GM12878 (cell line): Measurements from ENCODE around the gene TXNRD1.

Source experiments
- ASH2L ChIP-seq: fragments of 300-600, 200-600 bp; sonication (generic); IDR thresholded peaks from 2 replicates; pipeline ENCODE4 v1.6.1; 2017; ENCODE audit warnings: low read depth, mild to moderate bottlenecking, borderline replicate concordance
- CHD4 ChIP-seq: fragments of 200-600 bp; sonication (generic); IDR thresholded peaks from 2 replicates; pipeline ENCODE4 v1.6.1; 2016; ENCODE audit warnings: mild to moderate bottlenecking
- CTCF ChIP-seq, 3 experiments: IDR thresholded peaks in 2 of 3; conservative IDR thresholded peaks in 1 of 3; 2 replicates each; pipeline ENCODE4 v1.5.1; 2011; ENCODE audit warnings: low read depth in 3 of 3, low read length in 3 of 3, mild to moderate bottlenecking in 3 of 3, control low read depth in 2 of 3, moderate library complexity in 2 of 3, inconsistent platforms in 1 of 3, mixed read lengths in 1 of 3; ENCODE audit not compliant: control insufficient read depth in 2 of 3, insufficient read depth in 1 of 3; ENCODE audit errors: extremely low read depth in 1 of 3
- IKZF1 ChIP-seq: fragments of 450-650 bp; conservative IDR thresholded peaks from 2 replicates; pipeline ENCODE4 v1.6.1; 2017; ENCODE audit warnings: antibody characterized with exemption, mild to moderate bottlenecking
- MTA3 ChIP-seq: IDR thresholded peaks from 2 replicates; pipeline ENCODE4 v1.6.1; 2012; ENCODE audit warnings: low read length, inconsistent platforms, borderline replicate concordance
- NFYB ChIP-seq: IDR thresholded peaks from 2 replicates; pipeline ENCODE4 v1.6.1; 2011; ENCODE audit warnings: low read depth, mild to moderate bottlenecking, low read length, improper control_type of control experiment, moderate library complexity; ENCODE audit not compliant: insufficient read depth
- PBX3 ChIP-seq: IDR thresholded peaks from 2 replicates; pipeline ENCODE4 v1.6.1; 2011; ENCODE audit warnings: mild to moderate bottlenecking, low read depth, low read length, moderate library complexity; ENCODE audit not compliant: insufficient replicate concordance
- SMAD1 ChIP-seq: fragments of 450-650 bp; IDR thresholded peaks from 2 replicates; pipeline ENCODE4 v1.6.1; 2018; ENCODE audit warnings: mild to moderate bottlenecking, low read depth; ENCODE audit not compliant: partially characterized antibody
- ZNF687 ChIP-seq: fragments of 450-650 bp; IDR thresholded peaks from 2 replicates; pipeline ENCODE4 v1.6.1; 2017; ENCODE audit warnings: mild to moderate bottlenecking, moderate library complexity

- TF ChIP-seq IKZF1 (no peak), MTA3 (no peak), CTCF (IDR thresholded peaks at IDR 0.05 in 2 of 3, conservative IDR thresholded peaks at IDR 0.05 in 1 of 3; ENCODE audit: control insufficient read depth in 2 of 3, extremely low read depth in 1 of 3, insufficient read depth in 1 of 3, low read depth in 3 of 3, low read length in 3 of 3) (no peak), PBX3 (no peak), ASH2L (no peak), SMAD1 (no peak), CHD4 (no peak), NFYB (no peak), ZNF687 (no peak)
Observed at GRCh38 chr12:104249898-104250297, 34.3 kb downstream of the TXNRD1 start.
